RPMI8226 (cell line): Measurements from ENCODE around the gene DPYSL3.

Experiments
- DNase-seq: peaks from one replicate; pipeline ENCODE4 v3.0.0-alpha.2; 2015

DPYSL3 gene

GRCh38 chr5:147512659-147513379 lies 3.0 kb upstream of the DPYSL3 start:
- no peak for DNase-seq

- no peak for DNase-seq
Measured at GRCh38 chr5:147510885-147511284, 1.0 kb upstream of the DPYSL3 start.

- no peak for DNase-seq
Measured at GRCh38 chr5:147509041-147509709, 693 bp downstream of the DPYSL3 start.

GRCh38 chr5:147508711-147509040 lies 1.2 kb downstream of the DPYSL3 start:
- DNase-seq = no peak

GRCh38 chr5:147507480-147508126 lies 2.3 kb downstream of the DPYSL3 start:
- no peak for DNase-seq

- no peak for DNase-seq
Measured at GRCh38 chr5:147504535-147504934, 5.3 kb downstream of the DPYSL3 start.

- no peak for DNase-seq
Measured at GRCh38 chr5:147504011-147504410, 5.9 kb downstream of the DPYSL3 start.

GRCh38 chr5:147490989-147491388 lies 18.9 kb downstream of the DPYSL3 start:
- no peak for DNase-seq

- DNase-seq = no peak
Measured at GRCh38 chr5:147487031-147487750, 22.7 kb downstream of the DPYSL3 start.

- no peak for DNase-seq
Measured at GRCh38 chr5:147485814-147486213, 24.1 kb downstream of the DPYSL3 start.

- DNase-seq = no peak
Measured at GRCh38 chr5:147485046-147485445, 24.8 kb downstream of the DPYSL3 start.

- no peak for DNase-seq
Measured at GRCh38 chr5:147484708-147485020, 25.2 kb downstream of the DPYSL3 start.

GRCh38 chr5:147483961-147484707 lies 25.7 kb downstream of the DPYSL3 start:
- no peak for DNase-seq

GRCh38 chr5:147483188-147483790 lies 26.6 kb downstream of the DPYSL3 start:
- no peak for DNase-seq

GRCh38 chr5:147482706-147483180 lies 27.1 kb downstream of the DPYSL3 start:
- DNase-seq = no peak

- no peak for DNase-seq
Measured at GRCh38 chr5:147481874-147482705, 27.8 kb downstream of the DPYSL3 start.

- DNase-seq = no peak
Measured at GRCh38 chr5:147481376-147481775, 28.5 kb downstream of the DPYSL3 start.

GRCh38 chr5:147479949-147480348 lies 29.9 kb downstream of the DPYSL3 start:
- DNase-seq = no peak

- no peak for DNase-seq
Measured at GRCh38 chr5:147479444-147479843, 30.4 kb downstream of the DPYSL3 start.

- no peak for DNase-seq
Measured at GRCh38 chr5:147474140-147474539, 35.7 kb downstream of the DPYSL3 start.

- no peak for DNase-seq
Measured at GRCh38 chr5:147472664-147473475, 37.0 kb downstream of the DPYSL3 start.
